Endothelial cell of umbilical vein (primary cell): ENCODE measurements around the gene CCDC170. TPM values are rescaled to one million over a fixed set of nuclear protein-coding genes. Genes with fewer than 3 reads are reported as not detected.
A peak's percentile ranks its signal among the peaks of the same experiment; 100 is the strongest.

Experiments used
- BruUV-seq: library from RNA; stranded (reverse); fragments of 400-500 nt; replicated peaks from 2 replicates; lab custom pipeline; 2021; lab: Mats Ljungman, UMichigan
- CTCF ChIA-PET: fragments of 300-600, 350-600 bp; sonication (Branson Sonifier 250); formaldehyde crosslinking; loops from one replicate; lab custom pipeline; 2021; ENCODE audit warnings: antibody characterized with exemption, inconsistent platforms; lab: Charles Lee
- POLR2A ChIA-PET: fragments of 300-600, 350-600 bp; sonication (Branson Sonifier 250); formaldehyde crosslinking; loops from one replicate; lab custom pipeline; 2021; ENCODE audit warnings: antibody characterized with exemption, inconsistent platforms; lab: Charles Lee
- DNase-seq: peaks from one replicate; pipeline ENCODE4 v3.0.0-alpha.2; 2011; ENCODE audit warnings: low read depth, low spot score
- FAIRE-seq: peaks from 2 replicates; lab custom pipeline; 2011; peaks lifted over from hg19 to GRCh38; lab: Jason Lieb, UNC
- H2AFZ ChIP-seq: 2 replicates; pipeline ENCODE4 v1.6.0; 2012; ENCODE audit warnings: low read depth, low read length, control low read depth, inconsistent platforms
- H3K27ac ChIP-seq: 2 replicates; pipeline ENCODE4 v1.5.1; 2011; ENCODE audit warnings: low read depth, mild to moderate bottlenecking, control low read depth, low read length, moderate library complexity; ENCODE audit not compliant: insufficient read depth
- H3K27me3 ChIP-seq, 2 experiments: 2 replicates each; pipeline versions ENCODE4 v1.6.0 to v1.6.1; 2011; ENCODE audit warnings: low read length in 2 of 2, mixed read lengths in 1 of 2; ENCODE audit not compliant: control insufficient read depth in 2 of 2, insufficient read depth in 2 of 2
- H3K36me3 ChIP-seq, 2 experiments: 2 replicates in 1 of 2; 3 replicates in 1 of 2; pipeline ENCODE4 v1.5.1; 2011; ENCODE audit warnings: low read length in 2 of 2, mild to moderate bottlenecking in 1 of 2, moderate library complexity in 1 of 2; ENCODE audit not compliant: control insufficient read depth in 2 of 2, insufficient read depth in 2 of 2; ENCODE audit errors: extremely low read depth in 1 of 2
- H3K4me1 ChIP-seq: 3 replicates; pipeline ENCODE4 v1.5.1; 2011; ENCODE audit warnings: mild to moderate bottlenecking, low read length; ENCODE audit not compliant: control insufficient read depth, insufficient read depth; ENCODE audit errors: extremely low read depth
- H3K4me2 ChIP-seq: 2 replicates; pipeline ENCODE4 v1.6.1; 2011; ENCODE audit warnings: low read length, control low read depth, mixed read lengths; ENCODE audit not compliant: insufficient read depth
- H3K4me3 ChIP-seq, 3 experiments: fragments of 200-600 bp in 1 of 3; sonication (generic), shearing (Covaris generic) in 1 of 3; replicated peaks in 1 of 3; 2 replicates each; pipeline ENCODE4 v1.5.1; 2011 to 2016; ENCODE audit warnings: control low read depth in 3 of 3, low read length in 3 of 3, mild to moderate bottlenecking in 2 of 3, inconsistent platforms in 1 of 3, low read depth in 1 of 3, moderate library complexity in 1 of 3; ENCODE audit not compliant: insufficient read depth in 1 of 3
- H3K79me2 ChIP-seq: 2 replicates; pipeline ENCODE4 v1.6.0; 2012; ENCODE audit warnings: low read length, inconsistent platforms; ENCODE audit not compliant: control insufficient read depth, insufficient read depth
- H3K9ac ChIP-seq: replicated peaks from 2 replicates; pipeline ENCODE3; 2011; ENCODE audit warnings: low read length, control low read depth; ENCODE audit not compliant: insufficient read depth; ENCODE audit errors: extremely low read depth
- H3K9me1 ChIP-seq: replicated peaks from 3 replicates; pipeline ENCODE4 v1.6.0; 2011; ENCODE audit warnings: mild to moderate bottlenecking, low read length; ENCODE audit not compliant: control insufficient read depth, insufficient read depth; ENCODE audit errors: extremely low read depth
- H3K9me3 ChIP-seq: replicated peaks from 2 replicates; pipeline ENCODE4 v1.5.1; 2012; ENCODE audit warnings: low read length, inconsistent platforms; ENCODE audit not compliant: control insufficient read depth, insufficient read depth
- H4K20me1 ChIP-seq: replicated peaks from 2 replicates; pipeline ENCODE3; 2011; ENCODE audit warnings: mild to moderate bottlenecking, low read length; ENCODE audit not compliant: control insufficient read depth, insufficient read depth; ENCODE audit errors: extremely low read depth
- CTCF ChIP-seq, 2 donors: IDR thresholded peaks; 1 replicate in 1 of 2; 2 replicates in 1 of 2; pipeline ENCODE4 v1.5.1; 2011; ENCODE audit warnings: low read length in 2 of 2, mild to moderate bottlenecking in 2 of 2, moderate library complexity in 2 of 2, control low read depth in 1 of 2, inconsistent platforms in 1 of 2, low read depth in 1 of 2; ENCODE audit not compliant: insufficient read depth in 1 of 2; ENCODE audit errors: extremely low read depth in 1 of 2
- EZH2 ChIP-seq: IDR thresholded peaks from 2 replicates; pipeline ENCODE4 v1.6.1; 2012; ENCODE audit warnings: borderline replicate concordance, low read depth, mild to moderate bottlenecking, moderate library complexity, low read length, inconsistent platforms; ENCODE audit not compliant: severe bottlenecking
- FOS ChIP-seq: IDR thresholded peaks from 2 replicates; pipeline ENCODE4 v1.6.1; 2011; ENCODE audit warnings: mild to moderate bottlenecking, low read length, moderate library complexity, borderline replicate concordance; ENCODE audit not compliant: insufficient read depth
- GATA2 ChIP-seq: IDR thresholded peaks from 2 replicates; pipeline ENCODE4 v1.7.0; 2011; ENCODE audit warnings: low read depth, mild to moderate bottlenecking, moderate library complexity, mixed read lengths, low read length; ENCODE audit not compliant: insufficient read length, insufficient read depth
- JUN ChIP-seq: IDR thresholded peaks from 2 replicates; pipeline ENCODE4 v1.6.1; 2011; ENCODE audit warnings: borderline replicate concordance, low read depth; ENCODE audit not compliant: insufficient read length, insufficient read depth
- MAX ChIP-seq: IDR thresholded peaks from 2 replicates; pipeline ENCODE4 v1.6.1; 2011; ENCODE audit not compliant: insufficient read depth, insufficient read length
- MYC ChIP-seq: IDR thresholded peaks from one replicate; pipeline ENCODE4 v1.6.1; 2011; ENCODE audit warnings: mild to moderate bottlenecking, low read depth, low read length
- POLR2A ChIP-seq: IDR thresholded peaks from 2 replicates; pipeline ENCODE4 v1.6.1; 2012; ENCODE audit warnings: low read depth, mild to moderate bottlenecking, control low read depth, low read length
- POLR2AphosphoS5 ChIP-seq: IDR thresholded peaks from 2 replicates; pipeline ENCODE4 v1.6.1; 2012; ENCODE audit warnings: low read depth, mild to moderate bottlenecking, control low read depth, low read length, moderate library complexity; ENCODE audit not compliant: insufficient read depth
- dilution Hi-C: fragments of 300-500 bp; cut with MboI; formaldehyde crosslinking; loops from one replicate; pipeline ENCODE4 v1.15.0; 2019; ENCODE audit warnings: low sequenced_read_pairs; ENCODE audit not compliant: extremely low pct_ligation_motif_present
- intact Hi-C: fragments of 100-400 bp; cut with micrococcal nuclease; formaldehyde crosslinking; loops from one replicate; pipeline ENCODE4 v1.10.0; 2022
- polyA plus RNA-seq, 4 experiments: library from polyadenylated mRNA; depleted of rRNA in 3 of 4; stranded (reverse) in 3 of 4; unstranded in 1 of 4; fragments of >200 nt; gene quantifications; 2 replicates each; pipeline versions ENCODE4 v1.2.1 to v1.2.3, GENCODE V29; 2011 to 2012; ENCODE audit warnings: missing spikeins in 1 of 4
- total RNA-seq: library from RNA; stranded (reverse); gene quantifications from 2 replicates; pipeline ENCODE4 v1.2.3, GENCODE V29; 2021

The CCDC170 gene
- total and polyA plus RNA-seq, 2 donors (not counting 3 experiments of a cell fraction or from before 2014, with no cell fraction given): 0.07 to 0.21 TPM

GRCh38 chr6:151494936-151495320 is 1.1 kb downstream of the CCDC170 start:
- H3K4me2 ChIP-seq: peak overlapping the region; percentile 96
- H2AFZ ChIP-seq: peak overlapping the region; percentile 83
- POLR2A ChIA-PET: no interaction called here
- no peak for DNase-seq
- H4K20me1 ChIP-seq: no peaks in the 10 kb centered on the region
- H3K9ac ChIP-seq: peak overlapping the region; percentile 70
- H3K4me1 ChIP-seq: peaks cover 12% of the 10 kb centered on the region
- H3K4me3 ChIP-seq: peak overlapping the region; percentile 51 to 82 (median 64)
- intact Hi-C loops: loop anchor here (5.0 kb wide), 1 partner anchor 772 kb away; no protein-coding TSS in a partner anchor
- no peaks in the 10 kb centered on the region for H3K36me3 ChIP-seq
- FAIRE-seq: no peak
- no peaks in the 10 kb centered on the region for H3K9me1 ChIP-seq
- CTCF ChIA-PET: interaction anchor here (0.8 to 1.2 kb wide), 2 partner anchors 8 to 40 kb away, joined by 3 read pairs; no protein-coding TSS in a partner anchor
- dilution Hi-C loops: no loop called here
- H3K9me3 ChIP-seq: no peaks in the 10 kb centered on the region
- no peaks in the 10 kb centered on the region for H3K27me3 ChIP-seq
- H3K79me2 ChIP-seq: no peaks in the 10 kb centered on the region
- TF ChIP-seq POLR2A (no peak), MAX (no peak), FOS (no peak), MYC (no peak), EZH2 (no peak), CTCF (IDR thresholded peaks at IDR 0.05; ENCODE audit: extremely low read depth in 1 of 2, insufficient read depth in 1 of 2, low read depth in 1 of 2, low read length in 2 of 2) (no peak), POLR2AphosphoS5 (no peak), JUN (no peak), GATA2 (no peak)
- no peak overlapping the region for H3K27ac ChIP-seq
- no TSS peak for BruUV-seq
